NCI-H2081 treated with DMSO at 0.1 percent for 48 hours (cell line): Measurements from ENCODE around the gene TTC22.

ENCODE experiments used
- DNase-seq: peaks from one replicate; lab custom pipeline; 2025; lab: John Stamatoyannopoulos, UW

The TTC22 gene

DNA sequence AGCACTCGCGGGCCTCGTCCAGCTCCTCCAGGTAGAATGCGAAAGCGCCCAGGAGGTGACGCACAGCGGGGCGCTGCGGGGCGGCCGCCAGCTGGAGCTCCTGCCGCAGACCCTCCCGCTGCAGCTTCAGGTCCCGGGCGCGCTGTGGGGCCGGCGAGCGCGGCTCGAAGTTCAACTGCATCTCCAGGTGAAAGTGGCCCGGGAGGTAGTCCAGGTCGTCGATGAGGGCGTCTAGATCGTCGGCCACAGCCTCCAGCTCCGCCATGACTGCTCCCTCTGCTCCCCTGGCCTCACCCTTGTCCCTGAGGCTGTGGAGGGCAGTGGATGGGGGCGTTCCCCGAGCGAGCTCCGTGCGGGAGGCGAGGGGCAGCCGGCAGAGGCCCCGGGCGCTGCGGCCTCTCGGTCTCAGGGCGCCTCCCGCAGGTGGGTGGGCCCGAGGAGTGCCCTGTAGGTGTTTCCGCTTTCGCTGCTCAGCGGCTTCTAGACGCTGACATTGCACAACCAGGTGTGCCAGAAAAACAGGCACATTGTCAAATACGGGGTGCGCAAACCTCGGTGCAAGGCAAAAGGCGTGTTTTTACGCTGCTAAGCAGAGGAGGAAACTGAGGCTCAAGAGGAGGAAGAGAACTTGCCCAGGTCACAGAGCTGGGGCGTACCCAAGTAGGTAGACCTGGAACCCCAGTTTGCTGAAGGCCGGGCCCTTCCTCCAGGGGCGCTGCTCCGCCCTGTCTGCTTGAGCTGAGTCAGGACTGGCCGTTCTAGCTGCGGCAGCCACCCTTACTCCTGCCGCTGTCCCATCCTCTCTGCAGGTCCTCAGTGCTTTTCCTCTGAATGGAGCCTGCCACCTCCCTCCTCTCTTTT lies at the start of gene TTC22:
Gene TTC22 (minus strand): TSS at position 425 of the 861 bp plus-strand sequence. CDS start 160 bp downstream, at position 265.
- DNase-seq = no peak

DNA sequence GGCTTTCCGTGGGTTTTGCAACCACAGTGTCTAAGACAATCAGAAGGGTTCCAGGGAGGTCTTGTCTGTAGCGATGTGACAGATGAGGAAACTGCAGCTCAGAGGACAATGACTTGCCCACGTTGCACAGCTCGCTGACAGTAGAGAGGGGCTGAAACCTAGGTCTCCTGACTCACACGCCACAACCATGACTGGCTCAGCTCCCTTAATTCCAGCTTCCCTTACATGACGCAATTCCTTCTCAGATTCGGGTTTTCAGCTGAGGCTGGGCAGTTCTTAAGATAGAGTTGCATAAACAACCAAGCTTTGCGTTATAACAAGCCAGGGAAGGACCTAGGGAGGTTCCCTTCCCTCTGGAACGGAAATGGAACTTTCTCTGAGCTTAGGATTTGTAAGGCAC lies 49.6 kb upstream of the TTC22 start:
- no peak for DNase-seq

DNA sequence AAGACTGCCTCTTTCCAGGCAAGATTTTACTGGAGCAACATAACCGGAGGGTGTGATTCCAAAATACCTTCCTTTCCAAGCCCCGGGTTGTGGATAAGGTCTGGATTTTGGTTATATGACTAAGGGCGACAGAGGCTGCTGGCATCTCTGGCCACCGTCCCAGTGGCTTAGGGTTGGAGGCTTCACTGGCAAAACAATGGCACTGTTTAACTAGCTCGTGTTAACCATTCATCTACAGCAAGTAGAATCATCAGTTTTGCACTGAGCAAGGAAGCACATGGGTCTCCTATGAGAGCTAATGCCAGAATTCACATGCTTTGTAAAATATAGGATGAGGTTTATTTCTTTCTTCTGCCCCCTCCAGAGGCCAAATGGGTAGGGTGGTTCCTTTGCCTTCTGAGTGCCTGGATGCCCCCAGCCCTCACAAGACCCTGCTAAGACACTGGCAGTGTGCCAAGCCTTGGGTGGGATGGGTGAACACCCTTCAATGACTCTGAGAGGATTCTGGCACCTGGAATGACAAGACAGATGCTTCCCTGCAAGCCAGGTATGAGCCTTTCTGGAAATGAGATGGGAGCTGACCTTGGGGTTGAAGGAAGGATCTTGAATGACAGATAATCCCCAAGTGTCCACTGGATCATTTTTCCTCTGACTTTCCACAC lies 49.1 kb upstream of the TTC22 start:
- no peak for DNase-seq

DNA sequence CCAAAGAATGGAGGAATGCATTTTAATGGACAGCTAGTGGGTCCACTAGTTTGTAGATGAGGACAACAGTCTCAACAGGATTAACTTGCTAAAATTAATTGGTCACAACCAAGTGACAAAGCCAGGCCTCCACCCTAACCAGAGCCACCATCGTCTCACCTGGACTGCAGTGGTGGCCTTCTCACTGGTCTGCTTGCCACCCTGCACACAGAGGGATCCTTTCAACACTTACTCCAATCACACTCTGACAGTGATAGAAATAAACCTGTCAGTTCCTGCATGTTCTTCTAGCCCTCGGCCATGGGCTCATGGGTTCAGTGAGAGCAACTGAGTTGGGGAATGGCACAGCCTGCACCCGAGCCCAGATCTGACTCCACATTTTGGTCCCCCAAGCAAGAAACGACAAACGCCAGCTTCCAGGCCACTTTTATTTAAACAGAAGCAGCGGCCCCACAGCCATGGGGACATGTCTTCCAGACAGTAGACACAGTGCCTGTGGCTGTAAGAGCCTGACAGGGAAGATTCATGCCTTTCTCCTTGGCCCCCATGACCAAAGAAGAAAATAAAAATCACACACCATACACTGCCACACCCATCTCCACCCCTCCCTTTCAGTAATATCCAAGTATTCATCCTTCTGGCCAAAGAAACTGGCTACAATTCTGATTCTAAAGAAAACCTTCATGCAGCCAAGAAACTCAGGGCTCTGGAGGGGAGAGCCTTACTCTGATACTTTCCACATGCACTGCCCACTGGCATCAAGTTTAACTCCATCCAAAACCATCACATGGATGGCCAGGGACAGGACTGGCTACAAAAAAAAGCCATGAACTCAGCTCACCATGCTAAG lies 48.3 kb upstream of the TTC22 start:
- DNase-seq = no peak

DNA sequence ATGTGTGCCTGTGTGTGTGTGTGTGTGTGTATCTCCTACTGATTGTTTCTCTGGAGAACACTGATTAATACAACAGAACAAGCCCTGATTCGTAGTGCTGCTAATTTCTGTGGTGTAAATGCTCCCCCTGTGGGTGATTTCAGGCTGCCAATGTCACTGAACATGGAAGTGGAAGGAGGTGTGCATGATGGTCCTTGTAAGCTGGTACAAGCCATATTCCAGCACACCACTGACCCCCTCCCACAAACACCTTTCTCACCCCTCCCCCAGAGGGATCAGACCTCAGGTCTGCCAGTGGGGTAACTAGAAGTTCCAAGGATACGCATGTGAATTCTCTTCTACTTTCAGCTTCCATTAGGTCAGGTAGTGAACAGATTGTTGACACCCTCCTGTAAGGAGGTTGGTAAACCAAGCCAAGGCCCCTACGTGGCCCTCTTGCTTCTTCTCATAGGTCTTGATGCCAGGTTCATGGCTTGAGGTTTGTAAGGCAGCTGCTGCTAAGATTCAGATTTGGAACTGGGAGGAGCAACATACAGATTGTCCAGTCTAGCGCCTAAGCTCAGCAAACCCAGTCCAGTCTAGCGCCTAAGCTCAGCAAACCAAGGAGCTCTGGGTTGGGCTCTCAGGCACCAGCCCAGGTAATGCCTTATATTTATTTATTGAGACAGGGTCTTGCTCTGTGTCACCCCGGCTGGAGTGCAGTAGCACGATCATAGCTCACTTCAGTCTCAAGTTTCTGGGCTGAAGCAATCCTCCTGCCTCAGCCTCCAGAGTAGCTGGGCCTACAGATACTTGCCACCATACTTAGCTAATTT lies 47.2 kb upstream of the TTC22 start:
- no peak for DNase-seq

DNA sequence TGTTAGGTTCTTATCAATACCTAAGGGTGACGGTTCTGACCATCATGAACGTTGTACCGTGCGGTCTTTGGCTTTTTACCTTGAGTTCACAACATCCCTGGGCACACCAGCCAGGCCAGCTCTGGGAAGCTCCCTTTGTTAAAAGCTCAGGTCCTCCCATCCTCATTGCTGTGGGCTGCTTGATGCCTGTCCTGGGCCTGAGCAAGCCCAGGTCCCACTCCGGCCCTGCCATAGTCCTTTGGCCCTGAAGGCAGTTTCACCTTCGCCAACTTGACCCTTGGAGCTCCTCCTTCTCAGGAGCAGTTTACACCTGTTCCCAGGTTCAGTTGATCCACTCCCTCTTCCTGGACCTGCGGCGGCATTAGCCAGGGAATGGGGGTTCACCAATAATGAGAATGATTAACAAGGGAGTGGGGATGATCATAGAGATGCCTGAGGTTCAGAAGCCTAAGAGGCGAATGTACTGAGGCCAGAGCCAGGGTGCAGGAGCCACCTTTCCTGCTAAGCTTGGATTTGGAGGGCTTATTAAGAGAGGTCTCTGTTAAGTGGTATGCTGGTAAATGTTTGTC lies 45.7 kb upstream of the TTC22 start:
- no peak for DNase-seq

DNA sequence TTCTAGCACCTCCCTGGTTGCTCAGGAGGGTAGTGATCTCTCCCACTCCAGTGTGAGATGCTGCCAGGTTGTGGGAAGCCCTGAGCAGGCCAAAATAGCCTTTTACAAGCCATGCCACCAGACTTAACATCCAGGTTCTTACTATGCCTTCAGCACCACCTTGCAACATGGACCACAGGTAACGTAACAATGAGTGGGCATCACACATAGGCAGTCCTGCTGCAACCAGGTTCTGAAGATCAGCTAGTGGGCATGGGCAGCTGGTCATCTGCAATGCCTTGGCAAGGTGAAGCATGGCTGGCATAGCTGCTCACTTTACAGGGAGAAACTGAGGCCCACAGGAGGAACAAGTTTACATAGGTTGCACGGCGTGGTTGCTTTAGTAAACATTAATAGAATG lies 45.2 kb upstream of the TTC22 start:
- no peak for DNase-seq

DNA sequence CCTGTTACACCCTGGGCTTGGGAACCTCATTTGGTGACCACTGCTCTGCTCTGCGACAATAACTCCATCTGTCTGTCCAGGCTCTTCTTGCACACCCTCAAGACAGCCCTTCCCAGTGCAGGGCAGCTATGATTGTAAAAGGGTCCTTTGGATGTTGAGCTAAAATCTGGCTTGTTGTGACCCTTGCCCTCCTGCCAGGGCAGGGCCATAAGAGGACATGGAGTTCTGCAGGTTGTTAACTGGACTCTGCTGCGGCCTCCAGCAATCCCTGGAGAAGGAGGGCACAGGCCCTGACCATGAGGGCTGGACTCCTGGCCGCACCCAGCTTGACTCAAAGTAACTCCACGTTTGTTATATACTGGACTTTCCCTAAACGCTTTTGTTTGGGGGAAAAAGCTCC lies 44.6 kb upstream of the TTC22 start:
- DNase-seq = no peak

DNA sequence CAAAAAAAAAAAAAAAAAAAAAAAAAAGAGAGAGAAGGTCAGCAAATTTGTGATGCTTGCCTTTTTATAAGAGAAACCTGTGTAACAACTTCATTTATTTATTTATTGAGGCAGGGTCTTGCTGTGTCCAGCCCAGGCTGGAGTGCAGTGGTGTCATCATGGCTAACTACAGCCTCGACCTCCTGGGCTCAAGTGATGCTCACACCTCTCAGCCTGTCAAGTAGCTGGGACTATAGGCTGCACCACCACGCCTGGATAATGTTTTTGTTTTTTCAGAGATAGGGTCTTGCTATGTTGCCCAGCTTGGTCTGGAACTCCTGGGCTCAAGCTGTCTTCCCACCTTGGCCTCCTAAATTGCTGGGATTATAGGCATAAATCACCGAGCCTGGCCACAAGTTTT lies 43.4 kb upstream of the TTC22 start:
- DNase-seq = no peak

DNA sequence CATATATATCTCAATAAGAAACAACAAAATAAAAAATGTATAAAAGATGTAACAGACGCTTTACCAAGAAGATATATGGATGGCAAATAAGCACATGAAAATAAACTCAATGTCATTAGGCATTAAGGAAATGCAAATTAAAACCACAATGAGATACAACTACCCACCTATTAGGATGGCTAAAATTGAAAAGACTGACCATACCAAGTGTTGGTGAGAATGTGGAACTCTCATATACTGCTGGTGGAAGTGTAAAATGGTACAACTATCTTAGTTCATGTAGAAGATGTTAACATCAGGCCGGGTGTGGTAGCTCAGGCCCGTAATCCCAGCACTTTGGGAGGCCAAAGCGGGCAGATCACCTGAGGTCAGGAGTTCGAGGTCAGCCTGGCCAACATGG lies 42.3 kb upstream of the TTC22 start:
- DNase-seq = no peak

DNA sequence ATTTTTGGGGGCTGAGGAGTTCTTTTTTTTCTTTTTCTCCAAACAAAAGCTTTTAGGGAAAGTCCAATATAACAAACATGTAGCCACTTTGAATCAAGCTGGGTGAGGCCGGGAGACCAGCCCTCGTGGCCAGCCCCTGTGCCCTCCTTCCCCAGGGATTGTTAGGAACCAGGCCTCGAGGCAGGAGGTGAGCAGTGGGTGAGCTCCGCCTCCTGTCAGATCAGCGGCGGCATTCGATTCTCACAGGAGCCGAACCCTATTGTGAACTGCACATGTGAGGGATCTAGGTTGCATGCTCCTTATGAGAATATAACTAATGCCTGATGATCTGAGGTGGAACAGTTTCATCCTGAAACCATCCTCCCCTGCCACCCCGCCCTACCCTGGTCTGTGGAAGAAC lies 41.8 kb upstream of the TTC22 start:
- no peak for DNase-seq

DNA sequence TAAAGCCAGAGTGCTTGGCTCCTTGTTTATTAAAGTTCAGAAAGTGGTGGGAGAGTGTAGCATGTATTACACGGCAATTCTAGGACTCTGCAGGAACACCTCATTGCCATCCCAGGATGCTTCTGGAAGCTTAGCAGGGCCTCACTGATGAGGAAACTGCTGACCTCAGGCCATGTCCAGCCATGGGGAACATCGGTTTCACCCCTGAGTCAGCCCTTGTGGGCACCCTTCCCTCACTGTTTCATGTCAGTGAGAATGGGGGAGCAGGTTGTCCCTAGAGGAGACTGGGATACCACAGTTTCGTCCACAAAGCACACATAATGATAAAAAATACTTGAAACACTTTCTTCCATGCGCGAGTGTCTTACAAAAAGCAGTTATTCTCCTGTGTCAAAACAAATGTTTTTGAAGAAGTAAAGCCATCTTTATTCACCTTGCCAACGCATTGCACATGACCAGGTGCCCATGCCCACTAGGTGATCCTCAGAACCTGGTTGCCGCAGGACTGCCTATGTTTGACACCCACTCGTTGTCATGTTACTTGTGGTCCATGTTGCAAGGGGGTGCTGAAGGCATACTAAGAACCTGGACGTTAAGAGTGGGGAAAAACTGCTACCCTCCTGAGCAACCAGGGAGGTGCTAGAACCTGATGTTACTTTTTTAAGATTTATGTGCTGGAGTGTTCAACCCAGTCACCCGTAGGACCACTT lies 41.2 kb upstream of the TTC22 start:
- DNase-seq = no peak

DNA sequence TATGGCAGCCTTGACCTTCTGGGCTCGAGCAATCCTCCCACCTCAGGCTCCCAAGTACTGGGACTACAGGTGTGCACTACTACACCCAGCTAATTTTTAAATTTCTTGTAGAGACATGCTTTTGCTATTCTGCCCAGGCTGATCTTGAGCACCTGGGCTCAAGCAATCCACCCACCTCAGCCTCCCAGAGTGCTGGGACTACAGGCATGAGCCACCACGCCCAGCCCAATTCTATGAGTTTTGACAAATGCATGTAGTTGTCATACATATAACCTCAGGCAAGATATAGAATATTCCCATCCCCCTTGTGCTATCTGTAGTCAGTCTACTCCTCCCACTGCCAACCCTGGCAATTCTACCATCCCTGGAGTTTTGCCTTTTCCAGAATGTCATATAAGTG lies 38.7 kb upstream of the TTC22 start:
- DNase-seq = no peak

DNA sequence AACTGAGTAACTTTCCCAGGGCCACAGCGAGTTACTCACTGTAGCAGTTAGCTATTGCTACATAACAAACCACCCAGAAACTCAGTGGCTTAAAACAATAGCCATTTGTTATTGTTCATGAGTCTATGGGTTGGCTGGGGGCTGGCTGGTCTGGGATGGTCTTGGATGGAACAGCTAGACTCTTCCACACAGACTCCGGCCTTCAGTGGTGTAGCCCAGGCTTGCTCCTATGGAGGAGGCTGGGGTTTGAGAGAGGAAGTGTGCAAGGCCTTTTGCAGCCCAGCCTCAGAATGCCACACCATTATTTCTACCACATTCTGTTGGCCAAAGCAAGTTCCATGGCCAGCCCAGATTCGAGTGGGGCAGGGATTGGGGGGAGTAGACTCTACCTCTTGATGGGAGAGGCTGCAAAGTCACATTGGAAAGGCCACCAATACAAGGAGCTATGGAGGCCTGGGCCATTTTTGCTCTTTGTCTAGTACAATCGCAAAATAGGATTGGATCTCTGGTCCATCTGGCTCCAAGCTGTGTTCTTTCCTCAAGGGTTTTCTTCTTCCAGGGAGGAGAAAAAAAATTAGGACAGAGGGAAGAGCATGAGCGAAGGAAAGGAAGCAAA lies 37.5 kb upstream of the TTC22 start:
- no peak for DNase-seq

DNA sequence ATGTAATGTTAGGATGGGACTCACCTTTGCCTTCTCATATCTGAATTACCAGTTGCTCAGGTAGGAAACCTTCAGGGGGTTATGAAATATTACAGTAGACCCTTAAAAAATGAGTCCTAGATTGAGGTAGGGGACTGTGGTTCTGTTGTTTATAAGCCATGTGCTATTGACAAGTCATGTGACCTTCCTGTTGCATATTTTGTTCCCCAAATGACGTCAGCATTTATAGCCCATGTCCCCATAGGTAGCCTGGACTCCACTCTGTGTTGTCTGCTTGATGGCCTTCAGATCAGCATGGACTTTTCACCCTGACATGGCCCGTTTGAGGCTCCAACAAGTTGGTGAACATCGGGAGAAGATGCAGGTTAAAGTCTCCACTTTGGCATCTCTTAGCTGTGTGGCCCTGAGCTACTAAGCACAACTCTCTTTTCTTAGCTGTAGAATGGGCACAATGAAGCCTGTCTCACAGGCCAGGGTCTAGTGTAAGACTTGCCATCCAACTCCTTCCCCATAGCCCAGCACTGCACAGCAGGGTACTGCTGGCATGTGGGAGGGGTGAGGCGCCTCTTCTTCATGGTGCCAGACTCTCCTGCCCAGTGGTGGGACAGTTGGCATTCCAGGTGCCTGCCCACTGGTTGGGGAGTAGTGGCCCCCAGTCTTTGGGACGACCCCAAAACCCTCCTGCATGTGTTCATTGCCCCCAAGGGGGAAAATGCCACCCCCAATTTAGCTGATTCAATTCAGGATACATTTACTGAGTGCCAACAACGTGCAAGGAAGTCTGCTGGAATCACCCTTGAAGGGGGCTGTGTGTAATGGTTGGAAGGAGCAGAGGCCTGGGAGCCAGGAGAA lies 36.1 kb upstream of the TTC22 start:
- no peak for DNase-seq

DNA sequence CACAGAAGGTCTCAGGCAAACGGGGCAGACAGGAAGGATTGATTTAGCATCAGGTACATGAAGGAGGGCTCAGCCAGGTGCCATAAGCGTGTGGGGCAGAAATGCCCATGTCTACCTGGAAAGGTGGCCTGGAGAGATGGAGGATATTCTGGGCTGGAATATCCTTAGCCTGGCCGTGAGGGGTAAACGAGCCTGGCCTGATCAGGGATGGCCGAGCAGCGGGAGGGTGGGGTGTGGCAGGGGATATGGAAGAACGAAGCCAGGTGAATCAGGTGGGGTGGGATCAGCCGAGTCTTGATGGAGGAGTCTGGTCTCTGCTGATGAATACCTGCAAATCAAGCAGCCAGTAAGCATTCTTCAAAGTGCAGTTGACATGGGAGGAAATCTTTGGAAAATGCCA lies 35.5 kb upstream of the TTC22 start:
- no peak for DNase-seq

DNA sequence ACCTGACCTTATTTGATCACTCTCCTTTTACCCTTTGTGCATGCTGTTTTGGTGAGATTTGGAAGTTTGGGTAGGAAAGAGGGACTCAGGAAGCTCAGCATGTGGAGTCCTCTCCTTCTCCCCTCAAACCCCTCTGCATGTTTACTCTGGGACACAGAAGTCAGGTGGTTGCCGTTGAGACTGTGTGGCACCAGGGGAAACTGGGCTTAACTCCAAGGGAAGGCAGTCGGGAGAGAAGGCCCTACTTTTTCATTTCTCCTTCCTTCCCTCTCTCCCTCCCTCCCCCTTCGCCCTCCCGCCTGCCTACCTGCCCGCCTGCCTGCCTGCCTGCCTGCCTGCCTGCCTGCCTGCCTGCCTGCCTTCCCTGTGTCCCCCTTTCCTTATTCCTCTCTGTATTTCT lies 34.8 kb upstream of the TTC22 start:
- no peak for DNase-seq

DNA sequence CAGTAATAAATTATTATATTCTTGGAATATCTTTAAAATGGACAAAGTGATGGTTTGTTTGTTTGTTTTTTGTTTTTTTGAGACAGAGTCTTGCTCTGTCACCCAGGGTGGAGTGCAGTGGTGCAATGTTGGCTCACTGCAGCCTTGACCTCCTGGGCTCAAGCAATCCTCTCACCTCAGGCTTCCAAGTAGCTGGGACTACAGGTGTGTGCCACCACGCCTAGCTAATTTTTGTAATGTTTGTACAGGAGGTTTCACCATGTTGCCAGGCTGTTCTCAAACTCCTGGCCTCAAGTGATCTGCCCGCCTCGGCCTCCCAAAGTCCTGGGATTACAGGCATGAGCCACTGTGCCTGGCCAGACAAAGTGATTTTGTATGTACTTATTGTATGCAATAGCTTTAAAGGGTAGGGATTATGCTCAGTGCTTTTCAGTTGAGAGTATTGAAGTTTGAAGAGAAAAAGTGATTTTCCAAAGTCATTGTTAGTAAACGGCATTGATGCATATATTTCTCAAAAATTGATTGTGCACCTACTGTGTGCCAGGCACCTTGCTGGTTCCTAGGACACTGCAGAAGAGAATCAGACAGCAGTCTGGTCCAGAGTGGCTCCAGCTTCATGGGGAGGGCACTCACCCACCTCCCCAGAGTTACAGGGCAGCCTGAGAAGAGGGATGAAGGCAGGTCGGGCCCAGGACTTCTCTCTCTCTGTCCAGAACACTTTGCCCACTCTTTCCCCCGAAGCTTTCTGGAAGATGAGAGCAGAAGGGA lies 34.2 kb upstream of the TTC22 start:
- no peak for DNase-seq
